Fibroblast of lung (primary cell): ENCODE results near the gene SORCS2. TPM values are rescaled to one million over a fixed set of nuclear protein-coding genes. Genes with fewer than 3 reads are reported as not detected.

Experiments
- DNase-seq, 2 donors: peaks; one replicate each; pipeline versions ENCODE4 v3.0.0 to v3.0.0-alpha.2; 2010; ENCODE audit warnings: low read depth in 2 of 2
- H2AFZ ChIP-seq: 2 replicates; pipeline ENCODE4 v1.5.1; 2012; ENCODE audit warnings: low read length, control low read depth, inconsistent platforms
- H3K27ac ChIP-seq: 2 replicates; pipeline ENCODE4 v1.5.1; 2011; ENCODE audit warnings: low read length, control low read depth; ENCODE audit not compliant: insufficient read depth
- H3K27me3 ChIP-seq: 2 replicates; pipeline ENCODE4 v1.5.1; 2011; ENCODE audit warnings: mild to moderate bottlenecking, low read length; ENCODE audit not compliant: control insufficient read depth, insufficient read depth
- H3K36me3 ChIP-seq: 2 replicates; pipeline ENCODE4 v1.5.1; 2011; ENCODE audit warnings: low read length; ENCODE audit not compliant: control insufficient read depth, insufficient read depth
- H3K4me1 ChIP-seq: 2 replicates; pipeline ENCODE4 v1.5.1; 2011; ENCODE audit warnings: low read length; ENCODE audit not compliant: control insufficient read depth, insufficient read depth; ENCODE audit errors: extremely low read depth
- H3K4me2 ChIP-seq: 2 replicates; pipeline ENCODE4 v1.5.1; 2011; ENCODE audit warnings: low read length, control low read depth; ENCODE audit not compliant: insufficient read depth; ENCODE audit errors: extremely low read depth
- H3K4me3 ChIP-seq, 4 experiments: fragments of 200-600 bp in 1 of 4; sonication (generic) in 1 of 4; replicated peaks in 1 of 4; 2 replicates each; pipeline ENCODE4 v1.5.1; 2011 to 2016; ENCODE audit warnings: low read length in 4 of 4, low read depth in 3 of 4, mild to moderate bottlenecking in 3 of 4, control low read depth in 2 of 4, inconsistent platforms in 1 of 4, mixed read lengths in 1 of 4; ENCODE audit not compliant: insufficient read depth in 1 of 4; ENCODE audit errors: control extremely low read depth in 1 of 4
- H3K79me2 ChIP-seq: 2 replicates; pipeline ENCODE4 v1.5.1; 2012; ENCODE audit warnings: mild to moderate bottlenecking, low read length, inconsistent platforms; ENCODE audit not compliant: control insufficient read depth, insufficient read depth
- H3K9ac ChIP-seq: 2 replicates; pipeline ENCODE4 v1.5.1; 2011; ENCODE audit warnings: mild to moderate bottlenecking, low read length, control low read depth; ENCODE audit not compliant: insufficient read depth
- H3K9me3 ChIP-seq: 2 replicates; pipeline ENCODE4 v1.5.1; 2012; ENCODE audit warnings: low read depth, low read length; ENCODE audit not compliant: control insufficient read depth, insufficient read depth
- H4K20me1 ChIP-seq: 2 replicates; pipeline ENCODE4 v1.5.1; 2011; ENCODE audit warnings: low read length; ENCODE audit not compliant: control insufficient read depth, insufficient read depth; ENCODE audit errors: extremely low read depth
- CTCF ChIP-seq, 2 donors: IDR thresholded peaks in 1 of 2; conservative IDR thresholded peaks in 1 of 2; 1 replicate in 1 of 2; 2 replicates in 1 of 2; pipeline ENCODE4 v1.5.1; 2011 to 2012; ENCODE audit warnings: low read length in 2 of 2, control low read depth in 1 of 2, inconsistent platforms in 1 of 2, low read depth in 1 of 2, mild to moderate bottlenecking in 1 of 2
- EZH2 ChIP-seq: IDR thresholded peaks from 2 replicates; pipeline ENCODE4 v1.5.1; 2012; ENCODE audit warnings: low read length, control low read depth, mild to moderate bottlenecking; ENCODE audit errors: missing control alignments
- polyA plus RNA-seq, 2 donors: library from polyadenylated mRNA; depleted of rRNA in 1 of 2; stranded (reverse) in 1 of 2; unstranded in 1 of 2; fragments of >200 nt; gene quantifications; 2 replicates each; pipeline ENCODE4 v1.2.1, GENCODE V29; 2011 to 2012; ENCODE audit warnings: missing spikeins in 1 of 2
- total RNA-seq: library from RNA; depleted of rRNA; stranded (reverse); fragments of >200 nt; gene quantifications from 2 replicates; pipeline ENCODE4 v1.2.1, GENCODE V29; 2014

SORCS2 gene
- total and polyA plus RNA-seq, 2 donors (not counting 1 experiment from before 2014, with no cell fraction given), result 0.17 to 0.41 TPM

GRCh38 chr4:7172946-7173345 is 19.4 kb upstream of the SORCS2 start:
- Histone ChIP-seq H3K36me3 (no peaks in the 10 kb centered on the region), H3K4me3 (no peak overlapping the region), H3K4me1 (no peaks in the 10 kb centered on the region), H3K27ac (no peak overlapping the region), H3K9me3 (no peaks in the 10 kb centered on the region), H4K20me1 (no peaks in the 10 kb centered on the region), H3K9ac (no peak overlapping the region), H2AFZ (no peak overlapping the region), H3K27me3 (peaks cover 4% of the 10 kb centered on the region), H3K79me2 (no peaks in the 10 kb centered on the region), H3K4me2 (no peak overlapping the region)
- no peak for TF ChIP-seq CTCF (conservative IDR thresholded peaks at IDR 0.05 in 1 of 2, IDR thresholded peaks at IDR 0.05 in 1 of 2; ENCODE audit: low read depth in 1 of 2, low read length in 2 of 2)
- TF ChIP-seq EZH2, result no peak
- DNase-seq, result no peak

DNA sequence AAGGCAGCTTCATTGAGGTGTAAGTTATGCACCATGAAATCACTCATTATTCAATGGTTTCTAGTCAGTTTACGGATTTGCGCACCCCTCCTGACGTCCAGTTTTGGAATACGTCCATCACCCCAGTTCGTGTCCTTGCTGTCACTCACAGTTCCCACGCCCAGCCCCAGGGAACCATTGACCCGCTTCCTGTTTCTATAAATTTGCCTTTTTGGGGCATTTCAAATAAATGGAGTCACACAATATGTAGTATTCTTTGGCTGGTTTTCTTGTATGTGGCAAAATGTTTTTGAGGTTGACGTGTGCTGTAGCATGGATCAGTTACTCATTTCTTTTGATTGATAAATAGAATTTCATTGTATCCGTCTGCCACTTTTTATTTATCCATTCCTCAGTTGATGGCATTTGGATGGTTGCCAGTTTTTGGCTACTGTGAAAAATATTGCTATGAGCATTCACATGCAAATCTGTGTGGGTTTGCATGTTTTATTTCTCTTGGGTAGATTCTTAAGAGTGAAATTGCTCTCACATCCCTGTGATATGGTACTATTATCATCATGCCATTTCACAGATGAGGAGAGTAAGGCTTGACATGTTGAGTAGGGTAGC is 18.4 kb upstream of the SORCS2 start:
- TF ChIP-seq CTCF (conservative IDR thresholded peaks at IDR 0.05 in 1 of 2, IDR thresholded peaks at IDR 0.05 in 1 of 2; ENCODE audit: low read depth in 1 of 2, low read length in 2 of 2) (no peak), EZH2 (no peak)
- DNase-seq, result peak in 1 of 2 donors; percentile 40
- Histone ChIP-seq H3K4me1 (no peaks in the 10 kb centered on the region), H3K4me3 (no peak overlapping the region), H4K20me1 (no peaks in the 10 kb centered on the region), H2AFZ (no peak overlapping the region), H3K4me2 (no peak overlapping the region), H3K79me2 (no peaks in the 10 kb centered on the region), H3K27me3 (peaks cover 4% of the 10 kb centered on the region), H3K9ac (no peak overlapping the region), H3K36me3 (no peaks in the 10 kb centered on the region), H3K27ac (no peak overlapping the region), H3K9me3 (no peaks in the 10 kb centered on the region)

GRCh38 chr4:7179158-7179557 is 13.2 kb upstream of the SORCS2 start:
- Histone ChIP-seq H3K79me2 (no peaks in the 10 kb centered on the region), H3K27me3 (no peaks in the 10 kb centered on the region), H3K36me3 (no peaks in the 10 kb centered on the region), H3K4me2 (no peak overlapping the region), H3K27ac (no peak overlapping the region), H3K9me3 (no peaks in the 10 kb centered on the region), H2AFZ (no peak overlapping the region), H4K20me1 (no peaks in the 10 kb centered on the region), H3K4me3 (no peak overlapping the region), H3K9ac (no peak overlapping the region), H3K4me1 (no peaks in the 10 kb centered on the region)
- no peak for TF ChIP-seq EZH2
- no peak for TF ChIP-seq CTCF (conservative IDR thresholded peaks at IDR 0.05 in 1 of 2, IDR thresholded peaks at IDR 0.05 in 1 of 2; ENCODE audit: low read depth in 1 of 2, low read length in 2 of 2)
- DNase-seq, result no peak
